H9 (cell line): ENCODE results near the gene KPTN. TPM values are rescaled to one million over a fixed set of nuclear protein-coding genes. Genes with fewer than 3 reads are reported as not detected.

ENCODE experiments used
- DNase-seq: peaks from one replicate; pipeline ENCODE4 v3.0.0-alpha.2; 2017
- H2AFZ ChIP-seq: one replicate; pipeline ENCODE4 v1.6.1; 2013; ENCODE audit warnings: mild to moderate bottlenecking, low read length, control low read depth, moderate library complexity
- H2AK5ac ChIP-seq: 2 replicates; pipeline ENCODE4 v1.6.1; 2013; ENCODE audit warnings: low read length, control low read depth, mixed read lengths; ENCODE audit not compliant: insufficient read length
- H2BK120ac ChIP-seq: one replicate; pipeline ENCODE4 v1.6.1; 2013; ENCODE audit warnings: low read depth, mild to moderate bottlenecking, low read length, control low read depth, inconsistent platforms; ENCODE audit not compliant: poor library complexity, severe bottlenecking
- H2BK12ac ChIP-seq: 2 replicates; pipeline ENCODE4 v1.6.1; 2013; ENCODE audit warnings: low read length, control low read depth, mixed read lengths, low read depth; ENCODE audit not compliant: insufficient read length
- H2BK15ac ChIP-seq: 2 replicates; pipeline ENCODE4 v1.6.1; 2013; ENCODE audit warnings: low read depth, low read length, control low read depth
- H2BK20ac ChIP-seq: one replicate; pipeline ENCODE4 v1.6.1; 2013; ENCODE audit warnings: low read depth, mild to moderate bottlenecking, low read length, control low read depth, inconsistent platforms; ENCODE audit not compliant: poor library complexity, severe bottlenecking
- H2BK5ac ChIP-seq: 2 replicates; pipeline ENCODE4 v1.6.1; 2013; ENCODE audit warnings: low read length, control low read depth, mixed read lengths; ENCODE audit not compliant: insufficient read length
- H3K14ac ChIP-seq: 2 replicates; pipeline ENCODE4 v1.6.1; 2013; ENCODE audit warnings: low read length, control low read depth; ENCODE audit not compliant: insufficient read depth
- H3K18ac ChIP-seq: 2 replicates; pipeline ENCODE4 v1.6.1; 2013; ENCODE audit warnings: low read depth, mild to moderate bottlenecking, mixed read lengths, low read length, control low read depth; ENCODE audit not compliant: insufficient read length
- H3K23ac ChIP-seq: 2 replicates; pipeline ENCODE4 v1.6.1; 2013; ENCODE audit warnings: low read length, control low read depth, mixed read lengths, low read depth; ENCODE audit not compliant: insufficient read length
- H3K23me2 ChIP-seq: 2 replicates; pipeline ENCODE4 v1.6.1; 2013; ENCODE audit warnings: low read depth, mild to moderate bottlenecking, mixed read lengths, low read length, control low read depth; ENCODE audit not compliant: insufficient read length, poor library complexity, severe bottlenecking
- H3K27ac ChIP-seq: 2 replicates; pipeline ENCODE4 v1.5.1; 2013; ENCODE audit warnings: low read length, control low read depth, mixed read lengths, low read depth; ENCODE audit not compliant: insufficient read length
- H3K27me3 ChIP-seq: 2 replicates; pipeline ENCODE4 v1.6.1; 2013; ENCODE audit warnings: low read length, control low read depth, inconsistent platforms; ENCODE audit not compliant: insufficient read depth
- H3K4ac ChIP-seq: 2 replicates; pipeline ENCODE4 v1.6.1; 2013; ENCODE audit warnings: low read depth, mild to moderate bottlenecking, control low read depth, inconsistent platforms, low read length, moderate library complexity
- H3K4me1 ChIP-seq: 2 replicates; pipeline ENCODE4 v1.6.1; 2013; ENCODE audit warnings: low read length, control low read depth, inconsistent platforms; ENCODE audit not compliant: insufficient read depth
- H3K4me2 ChIP-seq: 2 replicates; pipeline ENCODE4 v1.6.1; 2013; ENCODE audit warnings: low read length, control low read depth, mixed read lengths; ENCODE audit not compliant: insufficient read length, insufficient read depth
- H3K56ac ChIP-seq: 2 replicates; pipeline ENCODE4 v1.6.1; 2013; ENCODE audit warnings: low read depth, mild to moderate bottlenecking, mixed read lengths, low read length, control low read depth; ENCODE audit not compliant: insufficient read length
- H3K79me1 ChIP-seq: 2 replicates; pipeline ENCODE4 v1.6.1; 2013; ENCODE audit warnings: low read depth, mild to moderate bottlenecking, moderate library complexity, low read length, control low read depth, inconsistent platforms; ENCODE audit not compliant: insufficient read depth, poor library complexity, severe bottlenecking
- H3K79me2 ChIP-seq: 2 replicates; pipeline ENCODE4 v1.6.1; 2013; ENCODE audit warnings: low read length, control low read depth, inconsistent platforms; ENCODE audit not compliant: insufficient read depth
- H3K9ac ChIP-seq: 2 replicates; pipeline ENCODE4 v1.6.1; 2013; ENCODE audit warnings: low read length, control low read depth, mixed read lengths; ENCODE audit not compliant: insufficient read length; ENCODE audit errors: extremely low read depth
- H3K9me3 ChIP-seq: one replicate; pipeline ENCODE4 v1.6.1; 2013; ENCODE audit warnings: low read depth, low read length, inconsistent platforms; ENCODE audit not compliant: control insufficient read depth
- H3T11ph ChIP-seq: one replicate; pipeline ENCODE4 v1.6.1; 2013; ENCODE audit warnings: mild to moderate bottlenecking, low read length, control low read depth, inconsistent platforms
- H4K20me1 ChIP-seq: one replicate; pipeline ENCODE4 v1.6.1; 2013; ENCODE audit not compliant: control insufficient read depth, insufficient read length, insufficient read depth
- H4K5ac ChIP-seq: 2 replicates; pipeline ENCODE4 v1.6.1; 2013; ENCODE audit warnings: low read depth, mild to moderate bottlenecking, mixed read lengths, low read length, control low read depth; ENCODE audit not compliant: insufficient read length
- H4K8ac ChIP-seq: replicated peaks from 2 replicates; pipeline ENCODE4 v1.6.1; 2013; ENCODE audit warnings: low read length, control low read depth, mixed read lengths, low read depth; ENCODE audit not compliant: insufficient read length
- H4K91ac ChIP-seq: 2 replicates; pipeline ENCODE4 v1.6.1; 2013; ENCODE audit warnings: low read depth, mild to moderate bottlenecking, moderate library complexity, mixed read lengths, low read length, control low read depth; ENCODE audit not compliant: insufficient read length
- H3K27ac Mint-ChIP-seq, 3 experiments: 2 replicates in 2 of 3; 3 replicates in 1 of 3; pipeline ENCODE4 v1.8.0; 2020 to 2021; ENCODE audit warnings: mixed read lengths in 3 of 3, mild to moderate bottlenecking in 1 of 3, moderate library complexity in 1 of 3
- H3K27me3 Mint-ChIP-seq: 2 replicates; pipeline ENCODE4 v1.8.0; 2021; ENCODE audit warnings: low read depth, mild to moderate bottlenecking, moderate library complexity, mixed read lengths
- H3K36me3 Mint-ChIP-seq, 3 experiments: 2 replicates in 2 of 3; 3 replicates in 1 of 3; pipeline ENCODE4 v1.8.0; 2020 to 2021; ENCODE audit warnings: low read depth in 3 of 3, mixed read lengths in 3 of 3; ENCODE audit not compliant: insufficient read depth in 1 of 3
- H3K4me1 Mint-ChIP-seq, 2 experiments: 2 replicates each; pipeline ENCODE4 v1.8.0; 2020; ENCODE audit warnings: mixed read lengths in 2 of 2
- H3K4me3 Mint-ChIP-seq, 2 experiments: 2 replicates in 1 of 2; 3 replicates in 1 of 2; pipeline ENCODE4 v1.8.0; 2020 to 2021; ENCODE audit warnings: mild to moderate bottlenecking in 2 of 2, mixed read lengths in 2 of 2, moderate library complexity in 1 of 2
- H3K9me3 Mint-ChIP-seq, 2 experiments: 2 replicates in 1 of 2; 3 replicates in 1 of 2; pipeline ENCODE4 v1.8.0; 2020; ENCODE audit warnings: mild to moderate bottlenecking in 2 of 2, mixed read lengths in 2 of 2, moderate library complexity in 1 of 2
- CTCF ChIP-seq: fragments of 200-600 bp; sonication (generic); conservative IDR thresholded peaks from 3 replicates; pipeline ENCODE4 v1.8.0; 2021; ENCODE audit warnings: antibody characterized with exemption, mild to moderate bottlenecking
- WGBS: extraction: QIAGEN DNeasy Blood & Tissue Kit; methylation state at CpG from one replicate; pipeline ENCODE4 v1.1.7; 2013; ENCODE audit warnings: missing lambda C conversion rate, low lambda C conversion rate, mixed read lengths; ENCODE audit not compliant: insufficient read length; ENCODE audit errors: extremely low coverage; 5-methylcytosine and 5-hydroxymethylcytosine counted together
- total RNA-seq: library from RNA; stranded (reverse); gene quantifications from 2 replicates; pipeline ENCODE4 v1.2.1, GENCODE V29; 2021

The KPTN gene
- total RNA-seq, 1 experiment from 2014 or later, result 35.4 TPM

GRCh38 chr19:47491358-47492136 is 7.5 kb upstream of the KPTN start:
- H3K4me1 Mint-ChIP-seq, result peaks cover 0 to 13% of the 10 kb centered on the region in 2 experiments; a peak in 2 of 4 replicates

More at GRCh38 chr19:47491358-47492136, 7.5 kb upstream of the KPTN start:
- no peak for TF ChIP-seq CTCF
- H3K23me2 ChIP-seq, result no peaks in the 10 kb centered on the region
- no peaks in the 10 kb centered on the region for H3K9me3 ChIP-seq
- H3K4me1 ChIP-seq, result no peaks in the 10 kb centered on the region
- no peak overlapping the region for H3K4ac ChIP-seq
- no peak overlapping the region; a peak in 1 of 7 replicates for H3K27ac Mint-ChIP-seq
- H2BK5ac ChIP-seq, result no peak overlapping the region
- no peak overlapping the region for H3K4me3 Mint-ChIP-seq
- H2AK5ac ChIP-seq, result no peak overlapping the region
- no peak overlapping the region for H2BK15ac ChIP-seq
- no peaks in the 10 kb centered on the region for H3K79me2 ChIP-seq
- H4K91ac ChIP-seq, result no peak overlapping the region
- no peaks in the 10 kb centered on the region for H4K20me1 ChIP-seq
- no peak overlapping the region for H2BK12ac ChIP-seq
- no peak overlapping the region for H4K8ac ChIP-seq
- no peak overlapping the region for H2BK120ac ChIP-seq
- H3K14ac ChIP-seq, result no peak overlapping the region
- H3K27me3 Mint-ChIP-seq, result no peaks in the 10 kb centered on the region
- H3K9ac ChIP-seq, result no peak overlapping the region
- no peak overlapping the region for H3K23ac ChIP-seq
- no peak overlapping the region for H3T11ph ChIP-seq
- H3K9me3 Mint-ChIP-seq, result no peaks in the 10 kb centered on the region
- no peak overlapping the region for H3K18ac ChIP-seq
- H3K36me3 Mint-ChIP-seq, result peaks cover 9 to 23% (median 13%) of the 10 kb centered on the region in 3 experiments; a peak in 6 of 7 replicates
- H2BK20ac ChIP-seq, result no peak overlapping the region
- no peak overlapping the region for H3K4me2 ChIP-seq
- H3K27me3 ChIP-seq, result no peaks in the 10 kb centered on the region
- WGBS, result no CpG with 5 or more reads among the region's 22 CpGs
- no peak overlapping the region for H3K56ac ChIP-seq
- H3K27ac ChIP-seq, result no peak overlapping the region
- H3K79me1 ChIP-seq, result no peaks in the 10 kb centered on the region
- DNase-seq, result no peak
- H4K5ac ChIP-seq, result no peak overlapping the region
- no peak overlapping the region for H2AFZ ChIP-seq
